ENCODE measurements around the gene LRBA.
A peak's percentile ranks its signal among the peaks of the same experiment; 100 is the strongest.

The LRBA gene

DNA sequence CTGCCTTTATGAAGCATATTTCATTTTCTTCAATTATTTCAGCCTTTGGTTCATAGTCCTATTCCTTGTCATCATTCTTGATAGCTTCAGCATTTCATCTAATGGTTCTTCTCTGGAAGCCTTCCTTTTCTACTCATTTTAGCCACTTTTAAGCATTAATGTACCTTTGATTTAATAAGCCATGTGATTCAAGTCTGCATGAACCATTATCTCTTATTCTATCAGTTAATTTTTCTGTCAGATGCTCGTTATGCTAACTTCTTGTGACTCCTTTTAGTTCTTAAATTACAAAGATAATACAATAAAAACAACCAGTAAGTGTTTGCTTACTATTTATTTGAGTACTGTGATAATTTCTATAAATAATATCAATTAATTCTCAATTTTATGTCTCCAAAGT lies 643.2 kb downstream of the LRBA start:
- no peak for DNase-seq (ENCODE audit: low read depth)
- no peak overlapping the region for H3K4me3 ChIP-seq (ENCODE audit: low read depth, low read length)
- TF ChIP-seq, protein P1, sequence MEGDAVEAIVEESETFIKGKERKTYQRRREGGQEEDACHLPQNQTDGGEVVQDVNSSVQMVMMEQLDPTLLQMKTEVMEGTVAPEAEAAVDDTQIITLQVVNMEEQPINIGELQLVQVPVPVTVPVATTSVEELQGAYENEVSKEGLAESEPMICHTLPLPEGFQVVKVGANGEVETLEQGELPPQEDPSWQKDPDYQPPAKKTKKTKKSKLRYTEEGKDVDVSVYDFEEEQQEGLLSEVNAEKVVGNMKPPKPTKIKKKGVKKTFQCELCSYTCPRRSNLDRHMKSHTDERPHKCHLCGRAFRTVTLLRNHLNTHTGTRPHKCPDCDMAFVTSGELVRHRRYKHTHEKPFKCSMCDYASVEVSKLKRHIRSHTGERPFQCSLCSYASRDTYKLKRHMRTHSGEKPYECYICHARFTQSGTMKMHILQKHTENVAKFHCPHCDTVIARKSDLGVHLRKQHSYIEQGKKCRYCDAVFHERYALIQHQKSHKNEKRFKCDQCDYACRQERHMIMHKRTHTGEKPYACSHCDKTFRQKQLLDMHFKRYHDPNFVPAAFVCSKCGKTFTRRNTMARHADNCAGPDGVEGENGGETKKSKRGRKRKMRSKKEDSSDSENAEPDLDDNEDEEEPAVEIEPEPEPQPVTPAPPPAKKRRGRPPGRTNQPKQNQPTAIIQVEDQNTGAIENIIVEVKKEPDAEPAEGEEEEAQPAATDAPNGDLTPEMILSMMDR (IDR thresholded peaks at IDR 0.05; ENCODE audit: insufficient read depth, low read depth, low read length, missing control alignments): no peak

DNA sequence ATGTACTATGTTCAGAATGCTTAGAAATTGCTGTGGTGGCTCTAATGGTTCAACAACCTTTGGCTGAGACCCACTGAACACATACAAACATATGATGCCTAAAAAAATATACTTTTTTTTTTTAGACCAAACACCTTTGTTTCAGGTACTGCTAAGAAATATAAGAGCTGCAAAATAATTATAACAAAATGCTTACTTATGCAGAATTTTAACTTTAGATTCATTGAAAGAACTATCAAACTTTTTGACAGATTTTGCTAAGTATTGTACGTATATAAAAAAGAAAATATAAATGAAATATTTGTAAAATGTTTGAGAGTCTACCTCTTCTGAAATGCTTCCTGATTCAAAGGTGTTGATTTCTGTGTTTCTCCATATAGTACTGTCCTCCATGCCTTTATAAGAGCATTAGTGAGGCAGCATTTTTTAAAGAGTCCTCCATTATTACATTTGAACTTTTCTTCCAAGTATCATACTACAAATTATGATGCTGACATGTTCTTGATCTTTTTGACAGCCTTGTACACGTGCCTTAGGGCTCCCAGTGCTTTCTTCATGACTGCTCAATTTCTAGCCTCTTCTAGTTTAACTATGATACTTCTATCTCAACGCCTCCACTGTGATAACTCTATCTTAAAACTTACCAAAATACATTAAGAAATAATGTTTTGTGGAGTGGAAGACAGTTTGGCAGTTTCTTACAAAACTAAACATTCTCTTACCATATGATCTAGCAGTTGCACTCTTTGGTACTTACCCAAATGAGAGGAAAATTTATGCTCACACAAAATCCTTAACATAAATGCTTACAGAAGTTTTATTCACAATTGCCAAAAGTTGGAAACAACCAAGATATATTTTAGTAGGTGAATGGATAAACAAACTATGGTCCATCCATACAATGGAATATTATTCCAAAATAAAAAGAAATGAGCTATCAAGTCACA lies 645.4 kb downstream of the LRBA start:
- TF ChIP-seq, protein P1 (IDR thresholded peaks at IDR 0.05; ENCODE audit: insufficient read depth, low read depth, low read length, missing control alignments): no peak
- no peak overlapping the region for H3K4me3 ChIP-seq (ENCODE audit: low read depth, low read length)
- DNase-seq (ENCODE audit: low read depth): no peak

DNA sequence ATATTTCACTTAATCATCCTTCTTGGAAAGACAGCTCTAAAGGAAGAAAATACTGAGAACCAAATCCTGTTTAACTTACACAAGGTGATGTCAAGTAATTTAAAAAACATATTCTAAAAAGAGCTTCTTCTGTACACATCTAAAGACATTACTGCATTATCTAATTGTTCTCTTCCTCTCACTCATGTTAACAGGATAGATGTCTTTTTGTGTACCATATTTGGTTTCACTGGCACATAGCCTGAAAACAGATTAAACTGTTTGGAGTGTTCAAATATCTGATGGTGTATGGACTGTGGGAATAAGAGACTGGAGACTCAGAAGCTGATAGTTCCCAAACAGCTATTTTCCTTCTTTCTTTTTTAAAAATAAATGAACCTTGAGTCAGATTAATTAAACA lies 646.4 kb downstream of the LRBA start:
- DNase-seq (ENCODE audit: low read depth): no peak
- H3K4me3 ChIP-seq (ENCODE audit: low read depth, low read length): no peak overlapping the region
- TF ChIP-seq, protein P1 (IDR thresholded peaks at IDR 0.05; ENCODE audit: insufficient read depth, low read depth, low read length, missing control alignments): no peak

DNA sequence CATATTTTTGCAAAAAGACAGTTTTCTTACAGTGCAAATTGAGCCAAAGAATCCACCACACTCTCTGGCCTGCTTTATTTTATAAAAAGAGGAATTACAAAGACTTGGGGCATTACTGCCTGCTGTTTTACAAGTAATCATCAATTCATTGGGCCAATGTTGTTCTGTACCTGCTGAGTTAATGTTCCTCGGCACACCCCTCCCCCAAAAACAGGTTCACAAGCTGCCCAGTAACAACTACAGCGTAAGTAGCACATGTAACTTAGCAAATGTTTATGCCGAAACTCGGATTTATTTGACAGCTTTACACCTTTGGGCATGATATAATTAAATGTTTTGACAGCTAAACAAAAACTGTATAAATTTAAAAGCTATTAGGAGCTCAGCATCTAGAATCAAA lies 647.8 kb downstream of the LRBA start:
- TF ChIP-seq, protein P1 (IDR thresholded peaks at IDR 0.05; ENCODE audit: insufficient read depth, low read depth, low read length, missing control alignments): no peak
- no peak for DNase-seq (ENCODE audit: low read depth)
- no peak overlapping the region for H3K4me3 ChIP-seq (ENCODE audit: low read depth, low read length)

DNA sequence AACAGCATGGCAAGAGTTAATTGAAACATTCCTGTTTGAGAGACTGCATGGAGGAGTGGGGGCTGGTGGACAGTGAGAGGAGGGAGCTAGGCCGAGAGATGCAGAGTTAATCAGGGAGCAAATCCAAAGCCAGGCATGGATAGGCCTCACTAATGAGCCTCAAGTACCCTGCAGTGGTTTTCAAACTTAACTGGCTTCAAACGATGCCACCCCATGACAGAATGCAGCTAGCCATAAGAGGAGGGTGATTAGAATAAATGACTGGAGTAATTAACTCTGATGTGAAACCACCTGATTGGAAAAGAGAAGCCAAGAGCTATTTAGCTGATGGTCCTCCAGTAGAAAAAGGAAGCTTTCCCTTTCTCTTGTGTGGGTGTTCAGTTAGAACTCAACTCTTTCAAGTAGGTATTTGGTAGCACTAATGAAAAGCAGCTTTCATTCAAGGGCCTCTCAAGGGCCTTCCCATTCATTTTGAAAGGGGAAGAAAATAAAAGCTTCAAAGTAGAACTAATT lies 648.5 kb downstream of the LRBA start:
- peak; percentile 13 for DNase-seq (ENCODE audit: low read depth)
- TF ChIP-seq, protein P1 (IDR thresholded peaks at IDR 0.05; ENCODE audit: insufficient read depth, low read depth, low read length, missing control alignments): no peak
- no peak overlapping the region for H3K4me3 ChIP-seq (ENCODE audit: low read depth, low read length)

DNA sequence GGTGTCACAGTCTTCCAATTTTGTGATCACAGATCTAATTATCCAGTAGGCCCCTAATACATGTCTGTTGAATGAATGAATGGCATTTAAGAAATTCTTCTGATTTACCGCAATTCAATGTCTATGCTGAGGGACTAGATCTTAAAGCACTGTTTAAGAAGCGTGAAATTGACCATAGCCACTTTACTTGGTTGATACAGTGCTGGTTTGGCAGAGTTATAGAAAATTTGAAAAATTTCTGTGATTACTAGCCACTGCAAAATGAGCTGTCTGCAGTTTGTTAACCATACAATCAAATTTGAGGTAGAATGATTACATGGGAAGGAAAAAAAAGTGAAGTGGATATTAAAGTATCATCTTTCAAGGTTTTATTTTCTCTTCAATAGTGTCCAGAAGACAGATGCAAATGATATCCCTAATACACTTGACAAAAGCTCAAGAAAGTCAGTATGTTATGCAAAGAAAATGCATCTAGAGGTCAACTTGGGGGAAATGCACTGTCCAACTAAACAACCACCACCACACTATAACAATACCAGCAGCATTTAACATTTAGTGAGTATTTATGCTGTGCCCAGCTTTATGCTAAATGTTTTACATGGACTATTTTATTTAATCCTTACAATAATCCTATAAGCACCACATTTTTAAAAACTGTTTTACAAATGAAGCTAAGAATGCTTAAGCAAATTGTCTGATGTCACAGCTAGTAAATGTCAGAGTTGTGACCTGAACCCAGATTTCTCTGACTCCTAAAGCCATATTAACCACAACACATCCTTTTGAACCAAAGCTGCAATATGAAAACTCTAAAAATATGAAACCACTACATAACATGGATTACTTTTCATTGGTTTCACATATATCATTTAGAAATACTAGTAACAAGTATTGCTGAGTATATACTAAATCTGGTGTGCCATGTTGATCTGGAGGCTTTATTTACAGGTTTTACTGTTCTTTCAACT lies 651.1 kb downstream of the LRBA start:
- no peak overlapping the region for H3K4me3 ChIP-seq (ENCODE audit: low read depth, low read length)
- peak; percentile 10 for DNase-seq (ENCODE audit: low read depth)
- TF ChIP-seq, protein P1 (IDR thresholded peaks at IDR 0.05; ENCODE audit: insufficient read depth, low read depth, low read length, missing control alignments): no peak

Measured in GM12865 (cell line).